NCI-H2196 treated with DMSO at 0.1 percent for 48 hours (cell line): ENCODE results near the gene MTR.

ENCODE experiments used
- DNase-seq: peaks from one replicate; lab custom pipeline; 2025; ENCODE audit not compliant: unreplicated experiment; lab: John Stamatoyannopoulos, UW

Gene MTR

DNA sequence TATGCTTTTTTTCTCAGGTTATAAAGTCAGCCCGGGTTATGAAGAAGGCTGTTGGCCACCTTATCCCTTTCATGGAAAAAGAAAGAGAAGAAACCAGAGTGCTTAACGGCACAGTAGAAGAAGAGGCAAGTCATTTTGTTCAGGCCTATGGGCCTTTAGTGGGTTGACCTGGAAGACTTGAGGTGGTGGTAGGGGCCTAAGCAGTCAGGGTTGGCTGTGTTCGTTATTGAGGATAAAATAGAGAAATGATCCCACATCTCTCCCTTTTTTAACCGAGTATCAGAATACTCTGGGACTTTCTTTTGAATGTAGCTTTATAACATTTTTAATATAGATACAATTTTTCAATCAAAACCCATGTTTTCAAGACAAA is 67.1 kb downstream of the MTR start:
- no peak for DNase-seq

DNA sequence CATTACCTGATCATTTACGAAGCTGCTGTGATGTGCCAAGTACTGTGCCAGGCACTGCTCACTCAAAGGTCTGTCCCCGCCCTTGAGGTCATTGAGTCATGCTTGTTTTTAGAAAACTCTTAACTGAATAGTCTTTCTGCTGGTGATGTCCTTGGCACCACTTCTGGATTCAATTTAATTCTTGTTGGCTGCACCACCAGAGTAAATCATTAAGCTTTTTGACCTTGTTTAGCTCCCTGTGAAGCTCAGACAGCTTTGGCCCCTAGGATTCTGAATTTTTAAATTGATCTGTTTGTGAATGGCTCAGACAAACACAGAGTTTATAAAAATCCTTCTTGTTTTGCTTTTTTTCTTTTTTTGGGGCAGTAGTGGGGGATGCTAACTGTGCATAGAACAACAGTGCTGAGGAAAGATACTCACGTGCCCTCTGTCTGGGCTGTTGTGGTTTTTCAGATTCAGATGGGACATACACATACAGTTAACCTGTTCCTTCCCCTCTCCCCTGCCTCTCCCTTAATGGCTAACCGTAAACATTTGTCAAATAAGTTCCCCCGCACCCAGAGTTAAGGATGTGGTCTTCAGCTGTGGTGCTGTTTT is 67.6 kb downstream of the MTR start:
- no peak for DNase-seq

GRCh38 chr1:236864211-236864610 is 69.1 kb downstream of the MTR start:
- no peak for DNase-seq

GRCh38 chr1:236864996-236865817 is 70.1 kb downstream of the MTR start:
- DNase-seq, result no peak

GRCh38 chr1:236865818-236866155 is 70.7 kb downstream of the MTR start:
- DNase-seq, result no peak

DNA sequence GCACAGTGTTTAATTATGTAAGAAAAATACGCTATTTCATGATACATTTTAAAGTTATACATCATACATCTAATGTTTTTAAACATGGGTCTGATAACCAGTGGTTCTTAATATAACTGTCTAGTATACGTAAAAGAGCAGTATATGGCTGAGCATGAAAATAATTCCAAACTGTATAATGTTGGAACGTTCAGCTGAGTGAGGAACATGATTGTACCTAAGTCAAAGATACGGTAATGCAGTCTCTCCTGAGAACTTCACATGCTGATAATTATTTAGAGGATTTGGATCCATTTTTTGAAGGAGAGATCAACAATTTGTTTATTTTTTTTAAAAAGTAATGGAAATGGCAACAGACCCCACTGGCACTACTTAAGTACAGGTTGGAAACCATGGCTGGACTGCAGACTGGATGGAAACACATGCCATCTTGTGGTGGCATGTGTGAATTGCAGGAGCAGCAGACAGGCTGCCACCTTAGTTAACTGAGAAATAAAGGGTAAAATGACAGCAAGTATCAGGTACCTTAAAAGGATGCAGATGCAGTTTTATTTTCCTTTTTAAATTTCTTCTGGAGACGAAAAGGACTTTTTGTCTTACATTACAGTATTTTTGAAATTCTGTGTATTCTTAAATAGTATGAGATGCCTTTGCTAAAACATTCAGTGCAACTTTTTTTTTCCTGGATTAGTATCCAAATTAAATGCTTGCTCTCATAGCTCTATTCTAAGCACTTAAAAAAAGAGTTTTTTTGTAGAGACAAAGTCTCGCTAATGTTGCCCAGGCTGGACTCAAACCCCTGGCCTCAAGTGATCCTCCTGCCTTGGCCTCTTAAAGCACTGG is 73.8 kb downstream of the MTR start:
- no peak for DNase-seq

DNA sequence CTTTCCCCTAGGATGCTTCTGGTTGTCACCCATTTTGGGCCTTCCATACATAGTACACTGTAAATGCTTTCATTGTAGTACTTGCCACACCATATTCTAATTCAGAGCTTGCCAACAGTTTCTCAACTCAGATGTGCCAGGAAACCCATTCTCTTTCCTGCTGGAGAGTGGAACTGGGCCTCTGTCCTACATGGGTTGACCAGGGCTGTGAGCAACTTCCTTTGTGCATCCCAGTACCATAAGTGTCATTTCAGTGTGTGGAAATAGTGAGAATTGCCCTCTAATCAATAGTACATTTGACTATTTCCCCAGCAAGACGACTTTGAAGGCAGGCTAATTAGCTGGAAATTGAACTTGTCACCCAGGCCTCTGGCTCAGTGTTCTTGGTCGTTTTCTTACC is 74.8 kb downstream of the MTR start:
- no peak for DNase-seq

DNA sequence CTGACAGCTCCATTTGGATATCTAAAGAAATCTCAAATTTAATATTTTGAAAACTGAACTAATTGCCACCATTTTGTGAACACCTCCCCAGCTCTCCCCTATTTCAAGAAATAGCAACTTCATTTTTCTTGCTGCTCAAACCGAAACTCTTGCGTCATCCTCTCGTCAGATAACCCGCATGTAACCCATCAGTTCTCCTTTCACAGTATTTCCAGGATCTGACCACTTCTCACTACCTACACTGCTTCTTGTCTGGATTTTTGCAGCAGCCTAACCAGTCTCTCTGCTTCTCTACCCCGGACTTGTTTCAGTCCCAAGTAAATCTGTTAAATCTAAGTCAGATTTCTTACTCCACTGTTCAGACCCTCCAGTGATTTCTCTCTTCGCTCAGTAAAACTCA is 75.6 kb downstream of the MTR start:
- no peak for DNase-seq

GRCh38 chr1:236872075-236872666 is 77.1 kb downstream of the MTR start:
- DNase-seq, result no peak

DNA sequence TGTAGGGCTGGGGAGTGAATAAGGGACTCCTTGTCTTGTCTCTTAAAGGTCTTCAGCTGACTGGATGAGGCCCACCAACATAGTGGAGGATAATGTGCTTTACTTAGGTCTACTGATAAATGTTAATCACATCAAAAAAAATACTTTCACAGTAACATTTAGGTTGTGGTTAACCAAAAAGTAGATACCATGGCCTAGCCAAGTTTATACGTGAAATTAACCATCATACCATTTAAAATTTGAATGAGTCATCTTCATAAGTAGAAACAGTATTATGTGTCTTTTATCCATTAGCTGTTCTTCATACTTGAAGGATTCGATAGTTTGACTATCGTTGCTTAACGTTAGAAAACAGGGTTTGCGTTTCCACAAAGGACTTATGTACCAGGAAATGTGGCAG is 80.9 kb downstream of the MTR start:
- DNase-seq, result no peak

- DNase-seq, result no peak
Measured at GRCh38 chr1:236877661-236878060, 82.6 kb downstream of the MTR start.

GRCh38 chr1:236880209-236880608 is 85.1 kb downstream of the MTR start:
- DNase-seq, result no peak

DNA sequence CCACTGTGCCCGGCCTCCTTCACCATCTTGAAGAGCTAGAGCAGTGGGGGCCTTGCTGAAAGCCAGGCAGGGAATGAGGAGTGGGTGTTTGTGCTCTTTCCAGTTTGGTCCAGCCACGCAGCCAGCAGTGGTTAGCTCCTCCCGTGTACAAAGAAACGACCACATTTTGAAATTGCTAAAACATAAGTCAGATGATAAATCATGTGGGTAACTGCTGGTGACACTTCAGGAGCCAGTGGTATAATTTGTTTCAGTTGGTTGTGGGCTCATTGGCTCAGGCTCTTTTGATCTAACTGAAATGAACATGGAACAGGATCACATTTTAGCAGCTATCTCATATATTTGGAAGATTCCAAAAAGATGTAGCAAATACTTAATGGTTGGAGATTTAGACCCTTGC is 87.6 kb downstream of the MTR start:
- DNase-seq, result no peak

- no peak for DNase-seq
Measured at GRCh38 chr1:236886199-236886598, 91.1 kb downstream of the MTR start.

DNA sequence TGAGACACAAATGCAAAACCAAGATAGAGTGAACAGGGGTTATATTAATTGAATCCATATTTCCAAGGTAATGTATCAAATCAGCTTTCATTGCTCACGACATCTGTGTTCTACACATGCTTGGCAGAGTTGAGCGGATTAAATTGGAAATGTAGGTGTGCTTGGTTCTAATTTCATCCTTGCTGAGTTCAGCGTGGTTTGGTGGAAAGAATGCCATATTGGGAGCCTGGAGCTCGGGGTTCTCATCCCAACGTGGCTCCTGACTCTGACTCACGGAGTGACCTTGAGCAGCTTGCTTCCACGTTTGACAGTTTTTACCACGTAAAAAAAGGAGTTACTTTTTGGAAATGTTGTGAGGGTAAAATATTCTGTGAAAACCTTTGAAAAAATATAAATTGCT is 92.0 kb downstream of the MTR start:
- DNase-seq, result no peak

DNA sequence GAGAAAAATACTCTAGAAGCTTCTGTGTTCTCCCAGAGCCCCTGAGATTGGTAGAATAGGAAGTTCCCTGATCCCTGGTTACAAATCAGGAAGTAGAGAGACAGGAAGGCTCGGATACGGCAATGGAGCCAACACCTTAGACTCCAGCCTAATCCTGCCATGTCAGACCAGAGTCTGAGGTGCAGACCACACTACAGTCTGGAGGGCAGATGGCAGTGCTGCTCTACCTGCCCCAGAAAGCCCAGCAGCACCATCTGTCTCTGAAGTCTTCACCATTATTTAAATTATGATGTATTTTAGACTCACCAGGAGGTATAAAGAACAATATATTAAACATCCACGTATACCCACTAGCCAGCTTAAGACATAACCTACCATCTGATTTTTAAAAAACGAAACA is 93.0 kb downstream of the MTR start:
- no peak for DNase-seq

DNA sequence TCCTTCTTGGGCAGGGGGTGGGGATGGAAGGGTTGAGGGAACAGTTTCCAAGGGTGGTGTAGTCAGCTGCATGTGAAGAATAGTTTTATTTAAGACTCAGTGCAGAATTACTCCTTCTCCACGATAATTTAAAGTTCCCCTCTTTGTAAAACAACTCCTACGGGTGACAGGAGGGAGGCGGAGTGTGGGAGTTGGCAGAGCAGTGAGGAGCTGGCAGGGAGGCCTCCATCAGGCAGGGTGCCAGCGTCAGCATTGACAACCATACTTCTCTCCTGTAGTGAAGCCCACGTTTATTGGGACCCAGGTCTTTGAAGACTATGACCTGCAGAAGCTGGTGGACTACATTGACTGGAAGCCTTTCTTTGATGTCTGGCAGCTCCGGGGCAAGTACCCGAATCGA is 93.8 kb downstream of the MTR start:
- DNase-seq, result no peak

DNA sequence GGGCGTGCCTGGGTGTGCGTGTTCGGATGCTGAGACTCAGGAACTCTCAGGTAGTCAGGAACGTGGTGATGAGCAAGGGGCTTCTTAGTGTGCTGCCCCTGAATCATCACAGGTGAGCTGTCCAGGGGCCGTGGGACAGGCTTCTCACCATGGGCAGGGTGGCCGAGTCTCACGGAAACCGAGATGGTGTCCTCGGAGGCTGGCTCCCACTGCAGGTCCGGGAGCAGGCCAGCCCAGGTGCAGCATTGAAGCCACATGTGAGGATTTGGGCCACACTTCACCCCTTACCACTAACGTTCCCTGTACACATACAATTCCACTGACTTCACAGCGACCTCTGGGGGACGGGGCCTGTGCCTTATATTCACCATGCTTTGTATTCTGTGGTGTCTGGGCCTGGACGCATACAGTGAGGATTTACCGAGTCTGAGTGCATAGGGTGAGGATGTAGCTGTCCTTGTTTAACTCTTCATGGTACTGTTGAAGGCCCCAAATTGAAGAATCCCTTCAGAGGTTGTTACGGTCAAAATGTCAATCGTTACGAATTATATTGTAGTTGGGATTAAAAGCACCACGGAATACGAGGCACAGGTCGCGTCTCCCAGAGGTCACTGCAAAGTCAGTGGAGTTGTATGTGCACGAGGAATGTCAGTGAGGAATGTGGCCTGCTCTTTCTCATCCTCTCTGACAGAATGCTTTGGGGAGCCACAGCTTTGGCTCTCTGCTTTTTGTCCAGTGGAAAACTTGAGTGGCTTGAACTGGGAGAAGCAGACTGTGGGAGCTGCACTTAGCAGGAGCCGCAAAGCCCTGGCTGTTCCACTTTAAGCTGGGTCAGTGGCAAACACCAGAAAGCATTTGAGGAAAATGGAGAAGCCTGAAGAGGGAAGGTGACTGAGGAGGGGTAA is 95.3 kb downstream of the MTR start:
- no peak for DNase-seq

DNA sequence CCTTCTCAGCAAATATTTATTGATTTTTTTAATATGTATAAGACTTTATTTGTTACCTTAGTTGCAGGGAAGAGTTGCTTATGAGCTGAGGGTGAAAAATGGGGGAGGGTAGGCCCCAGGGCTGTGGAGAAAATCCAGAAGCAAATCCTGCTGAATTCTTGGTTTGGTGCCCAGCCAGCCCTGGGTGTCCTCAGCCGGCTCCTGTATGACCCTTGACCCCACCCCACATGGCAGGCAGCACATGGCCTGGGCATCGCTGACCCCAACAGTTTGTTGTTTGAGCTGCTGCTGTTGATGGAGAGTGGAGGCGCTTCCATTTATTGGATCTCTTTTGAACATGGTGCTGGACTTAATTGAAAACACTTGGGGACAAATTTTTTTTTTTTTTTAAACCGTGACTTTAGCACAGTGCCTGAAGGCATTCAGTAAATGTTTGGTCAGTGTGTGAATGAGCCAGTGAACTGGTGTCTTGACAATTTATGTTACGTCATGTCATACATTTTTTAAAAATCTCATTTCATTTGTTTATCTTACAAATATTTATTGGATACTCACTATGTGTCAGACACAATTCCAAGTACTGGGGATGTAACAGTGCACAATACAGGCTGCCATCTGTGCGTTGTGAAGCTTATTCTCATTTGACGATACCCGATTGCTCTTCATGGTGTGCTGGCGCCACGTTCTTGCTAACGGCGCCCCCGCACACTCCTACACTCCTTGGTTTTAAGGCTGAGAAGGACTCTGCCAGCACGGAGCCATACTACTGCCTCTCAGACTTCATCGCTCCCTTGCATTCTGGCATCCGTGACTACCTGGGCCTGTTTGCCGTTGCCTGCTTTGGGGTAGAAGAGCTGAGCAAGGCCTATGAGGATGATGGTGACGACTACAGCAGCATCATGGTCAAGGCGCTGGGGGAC is 98.8 kb downstream of the MTR start:
- DNase-seq, result no peak
